Measurements from ENCODE around the gene IMMP2L. TPM values are rescaled to one million over a fixed set of nuclear protein-coding genes. Genes with fewer than 3 reads are reported as not detected.

Gene IMMP2L
- total RNA-seq, 1 donor from 2014 or later, result 17.8 TPM

GRCh38 chr7:110800984-110801383 is 761.3 kb downstream of the IMMP2L start:
- TF ChIP-seq CTCF (IDR thresholded peaks at IDR 0.05; ENCODE audit: borderline replicate concordance), result no peak
- H3K9me3 ChIP-seq (replicated peaks), result no peaks in the 10 kb centered on the region
- intact Hi-C loops (cut with micrococcal nuclease), result no loop called here

GRCh38 chr7:110797656-110798055 is 764.6 kb downstream of the IMMP2L start:
- Histone ChIP-seq H3K4me3 (no peak overlapping the region), H3K27me3 (ENCODE audit: low read depth) (no peaks in the 10 kb centered on the region), H3K36me3 (no peaks in the 10 kb centered on the region), H3K9me3 (replicated peaks) (no peaks in the 10 kb centered on the region), H3K27ac (replicated peaks) (no peak overlapping the region), H3K4me1 (no peaks in the 10 kb centered on the region)
- no peak for DNase-seq
- no peak for TF ChIP-seq CTCF (IDR thresholded peaks at IDR 0.05; ENCODE audit: borderline replicate concordance)
- intact Hi-C loops (cut with micrococcal nuclease), result no loop called here

More at GRCh38 chr7:110800984-110801383, 761.3 kb downstream of the IMMP2L start:
- Histone ChIP-seq H3K27ac (replicated peaks) (no peak overlapping the region), H3K36me3 (no peaks in the 10 kb centered on the region), H3K4me1 (no peaks in the 10 kb centered on the region), H3K27me3 (ENCODE audit: low read depth) (no peaks in the 10 kb centered on the region), H3K4me3 (no peak overlapping the region)
- no peak for DNase-seq

- Histone ChIP-seq H3K4me3 (no peak overlapping the region), H3K4me1 (peaks cover 9% of the 10 kb centered on the region), H3K9me3 (replicated peaks) (no peaks in the 10 kb centered on the region), H3K36me3 (no peaks in the 10 kb centered on the region), H3K27me3 (ENCODE audit: low read depth) (no peaks in the 10 kb centered on the region), H3K27ac (replicated peaks) (no peak overlapping the region)
- no peak for TF ChIP-seq CTCF (IDR thresholded peaks at IDR 0.05; ENCODE audit: borderline replicate concordance)
- no peak for DNase-seq
- intact Hi-C loops (cut with micrococcal nuclease), result no loop called here
Observed at GRCh38 chr7:110790992-110791391, 771.3 kb downstream of the IMMP2L start.

- Histone ChIP-seq H3K27ac (replicated peaks) (no peak overlapping the region), H3K4me3 (no peak overlapping the region), H3K4me1 (peaks cover 11% of the 10 kb centered on the region), H3K36me3 (no peaks in the 10 kb centered on the region), H3K9me3 (replicated peaks) (no peaks in the 10 kb centered on the region), H3K27me3 (ENCODE audit: low read depth) (no peaks in the 10 kb centered on the region)
- no peak for TF ChIP-seq CTCF (IDR thresholded peaks at IDR 0.05; ENCODE audit: borderline replicate concordance)
- no peak for DNase-seq
- intact Hi-C loops (cut with micrococcal nuclease), result no loop called here
Observed at GRCh38 chr7:110786328-110786965, 775.8 kb downstream of the IMMP2L start.

- Histone ChIP-seq H3K4me3 (no peak overlapping the region), H3K4me1 (peaks cover 11% of the 10 kb centered on the region), H3K27me3 (ENCODE audit: low read depth) (no peaks in the 10 kb centered on the region), H3K27ac (replicated peaks) (no peak overlapping the region), H3K9me3 (replicated peaks) (no peaks in the 10 kb centered on the region), H3K36me3 (no peaks in the 10 kb centered on the region)
- intact Hi-C loops (cut with micrococcal nuclease), result no loop called here
- TF ChIP-seq CTCF (IDR thresholded peaks at IDR 0.05; ENCODE audit: borderline replicate concordance), result no peak
- no peak for DNase-seq
Observed at GRCh38 chr7:110784749-110785148, 777.5 kb downstream of the IMMP2L start.

Measured in left ventricle myocardium inferior (tissue), 1 donor.